ENCODE measurements around the gene CYBB.
"Not testable (repeated sequence)": the region's sequence is repeated elsewhere in the genome, so short reads cannot be mapped to it uniquely, and the experiment has no call there.

The CYBB gene

DNA sequence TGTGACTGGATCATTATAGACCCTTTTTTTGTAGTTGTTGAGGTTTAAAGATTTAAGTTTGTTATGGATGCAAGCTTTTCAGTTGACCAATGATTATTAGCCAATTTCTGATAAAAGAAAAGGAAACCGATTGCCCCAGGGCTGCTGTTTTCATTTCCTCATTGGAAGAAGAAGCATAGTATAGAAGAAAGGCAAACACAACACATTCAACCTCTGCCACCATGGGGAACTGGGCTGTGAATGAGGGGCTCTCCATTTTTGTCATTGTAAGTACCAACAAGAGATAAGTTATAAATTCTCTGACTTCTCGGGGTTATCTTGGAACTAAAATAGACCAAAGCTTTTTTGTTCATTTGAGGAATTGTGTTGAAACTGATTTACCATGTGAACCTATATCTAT is at the start of gene CYBB:
CYBB (plus strand) TSS at position 203 of the 400 bp plus-strand sequence; CDS start at position 222, 19 bp downstream.
- no peak for DNase-seq

DNA sequence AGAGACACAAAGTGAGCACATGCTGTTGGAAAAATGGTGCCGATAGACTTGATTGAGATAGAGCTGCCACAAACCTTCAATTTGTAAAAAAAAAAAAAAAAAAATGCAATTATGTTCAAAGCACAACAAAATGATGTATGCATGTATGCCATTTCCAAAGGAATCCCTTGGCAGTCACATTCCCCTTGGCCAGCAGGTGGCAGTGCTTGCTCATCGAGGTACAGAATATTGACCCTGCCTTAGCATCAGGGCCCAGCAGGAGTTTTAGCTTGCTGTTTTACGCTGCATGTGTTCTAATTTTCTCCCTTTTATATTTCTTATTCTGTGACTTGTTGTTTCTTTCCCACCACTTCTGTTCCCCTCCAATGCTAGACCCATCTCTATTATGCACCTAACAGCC is 34.5 kb upstream of the CYBB start:
- DNase-seq, result peak; percentile 80

DNA sequence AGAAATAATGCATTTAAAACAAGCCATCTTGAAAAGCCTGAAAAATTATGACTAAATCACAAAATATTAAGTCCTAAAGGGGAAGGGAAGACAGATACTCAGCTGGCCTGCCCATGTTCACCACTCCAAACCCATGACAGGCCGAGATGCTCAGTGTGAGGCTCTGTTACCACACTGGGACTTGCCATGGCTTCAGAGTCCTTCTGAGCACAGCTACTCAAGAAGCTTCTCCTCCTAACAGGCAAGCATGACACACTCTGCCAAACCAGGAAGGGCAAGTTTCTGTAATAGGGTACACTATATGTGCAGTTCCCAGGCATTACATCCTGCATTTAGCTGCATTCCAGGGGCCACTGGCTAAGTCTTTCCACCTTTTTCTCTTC is 34.0 kb upstream of the CYBB start:
- DNase-seq, result no peak

DNA sequence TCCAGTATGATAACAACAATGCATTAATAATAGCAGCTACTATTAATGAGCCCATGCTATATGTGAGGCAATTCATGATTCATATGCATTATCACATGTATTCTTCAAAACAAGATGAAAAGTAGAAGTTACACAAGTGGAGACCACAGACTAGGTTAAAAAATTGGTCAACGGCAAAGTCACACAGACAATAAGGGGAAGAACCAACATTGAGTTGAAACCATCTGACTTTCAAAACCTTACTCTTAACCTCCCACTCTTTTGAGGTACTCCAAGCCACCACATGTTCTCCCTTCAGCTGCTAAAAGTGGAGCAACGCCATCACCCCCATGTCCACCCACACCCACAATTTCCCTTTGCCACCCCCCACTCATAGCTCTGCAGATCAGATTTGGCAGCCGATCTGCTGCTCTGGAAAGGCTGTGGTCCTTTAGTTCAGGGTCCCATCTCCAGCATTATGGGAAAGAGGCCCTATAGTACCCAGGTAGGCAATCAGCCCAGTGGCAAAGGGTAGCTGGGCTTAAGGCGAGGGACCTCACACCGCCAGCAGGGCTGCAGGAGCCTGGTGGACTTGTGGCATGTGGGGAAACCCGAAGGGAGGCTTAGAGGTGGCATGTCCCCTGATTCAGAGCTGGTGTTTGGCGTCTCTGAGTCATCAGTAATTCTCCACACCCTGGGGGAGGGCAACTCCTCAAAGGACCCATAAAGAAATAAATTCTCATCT is 33.5 kb upstream of the CYBB start:
- DNase-seq, result peak; percentile 1

DNA sequence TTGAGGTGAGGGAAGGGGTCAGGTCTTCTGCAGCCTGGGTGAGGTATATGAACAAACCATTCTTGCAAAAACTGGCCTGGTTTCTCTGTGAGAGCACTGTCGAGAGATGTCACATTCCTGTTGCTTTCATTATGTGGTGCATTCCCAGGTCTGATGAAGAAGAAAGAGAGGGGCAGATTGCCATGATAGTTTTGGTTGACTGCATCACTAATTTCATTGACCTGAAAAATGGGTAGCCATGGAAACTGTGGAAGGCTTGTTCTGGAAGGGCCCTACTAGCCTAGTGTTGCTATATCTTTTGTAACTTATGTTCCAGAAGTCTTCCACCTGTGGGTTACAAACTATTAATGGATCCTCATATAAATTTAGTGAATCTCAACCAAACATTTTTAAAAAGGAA is 32.9 kb upstream of the CYBB start:
- no peak for DNase-seq

DNA sequence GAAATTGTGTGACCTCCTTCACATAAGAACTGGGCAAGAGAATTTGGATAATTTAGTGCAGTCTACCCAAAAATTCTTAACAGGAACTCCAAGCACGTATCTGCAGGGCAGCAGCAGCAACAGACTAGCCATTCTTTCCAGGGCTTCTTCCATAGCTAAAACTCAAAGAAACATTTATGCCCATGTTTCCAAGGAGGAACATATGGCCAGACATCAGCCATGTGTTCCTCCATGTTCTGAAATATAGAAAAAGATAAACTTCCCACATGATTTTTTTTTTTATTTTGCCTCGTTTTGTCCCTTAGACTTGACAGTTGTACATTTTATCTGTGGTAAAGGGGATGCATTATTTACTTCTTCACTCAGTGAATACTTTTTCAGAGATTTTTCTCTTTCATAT is 27.6 kb upstream of the CYBB start:
- DNase-seq, result no peak

DNA sequence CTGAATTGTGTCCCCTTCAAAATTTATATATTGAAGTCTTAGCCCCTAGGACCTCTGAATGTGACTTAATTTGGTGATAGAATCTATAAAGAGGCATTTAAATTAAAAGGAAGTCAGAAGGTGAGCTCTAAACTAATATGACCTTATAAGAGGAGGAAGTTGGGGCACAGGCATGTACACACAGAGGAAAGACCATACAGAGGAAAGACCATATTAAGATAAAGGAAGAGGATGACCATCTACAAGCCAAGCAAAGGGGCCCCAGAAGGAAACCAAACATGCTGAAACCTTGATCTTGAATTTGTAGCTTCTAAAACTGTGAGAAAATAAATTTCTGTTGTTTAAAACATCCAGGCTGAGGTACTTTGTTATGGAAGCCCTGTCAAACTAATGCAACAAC is 26.9 kb upstream of the CYBB start:
- DNase-seq, result peak; percentile 5

DNA sequence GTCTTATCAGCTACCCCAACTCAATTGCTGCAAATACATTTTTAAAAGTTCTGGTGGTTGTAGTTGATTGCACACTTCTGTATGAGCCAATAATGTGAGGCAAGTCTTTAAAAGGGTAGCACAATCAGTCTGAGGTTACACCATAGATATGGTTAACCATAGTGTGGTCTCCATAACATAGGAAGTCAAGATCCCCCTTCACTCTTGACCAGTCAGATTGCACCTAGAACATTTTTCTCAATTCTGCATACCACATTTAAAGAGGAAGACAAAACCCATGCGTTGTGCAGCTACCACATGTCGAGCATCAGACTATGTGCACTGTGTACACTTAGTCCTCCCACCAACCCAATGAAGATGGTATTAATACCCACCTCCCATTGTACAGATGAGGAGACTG is 26.5 kb upstream of the CYBB start:
- DNase-seq, result peak; percentile 5

DNA sequence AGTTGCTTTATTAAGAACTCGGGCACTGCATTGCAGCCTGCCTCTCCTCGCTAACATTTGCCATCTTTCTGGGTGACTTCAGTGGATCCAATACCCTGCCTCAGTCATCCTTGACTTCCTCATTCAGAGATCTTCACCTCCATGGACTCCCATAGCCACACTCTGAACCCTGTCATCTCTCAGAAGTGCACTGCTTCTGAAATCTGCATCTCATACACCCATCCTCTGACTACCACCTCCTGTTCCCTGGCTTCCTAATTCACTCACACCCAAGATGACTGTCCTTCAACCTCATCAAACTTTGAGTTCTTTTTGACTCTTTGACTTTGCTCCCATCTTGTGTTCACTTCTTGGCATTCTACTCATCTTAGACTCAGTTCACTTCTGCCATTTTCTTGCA is 25.3 kb upstream of the CYBB start:
- no peak for DNase-seq

DNA sequence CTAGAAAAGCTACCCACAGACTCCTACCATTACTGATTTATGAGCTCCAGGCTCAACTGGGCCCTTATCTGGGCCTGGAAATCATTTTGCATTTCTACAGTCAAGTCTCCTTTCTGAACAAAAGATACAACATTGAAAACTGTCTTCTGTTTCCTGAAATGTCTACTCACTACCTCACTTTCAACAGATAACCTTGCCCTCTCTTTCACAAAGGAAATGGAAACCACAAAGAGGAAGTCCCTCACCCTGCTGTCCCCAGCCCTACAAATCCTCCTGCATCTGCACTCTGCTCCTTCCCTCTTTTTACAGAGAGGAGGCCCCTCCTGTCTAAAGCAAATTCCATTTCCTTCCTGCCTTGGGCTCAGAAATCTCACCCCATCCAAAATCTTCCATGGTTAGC is 24.8 kb upstream of the CYBB start:
- DNase-seq, result peak; percentile 41

DNA sequence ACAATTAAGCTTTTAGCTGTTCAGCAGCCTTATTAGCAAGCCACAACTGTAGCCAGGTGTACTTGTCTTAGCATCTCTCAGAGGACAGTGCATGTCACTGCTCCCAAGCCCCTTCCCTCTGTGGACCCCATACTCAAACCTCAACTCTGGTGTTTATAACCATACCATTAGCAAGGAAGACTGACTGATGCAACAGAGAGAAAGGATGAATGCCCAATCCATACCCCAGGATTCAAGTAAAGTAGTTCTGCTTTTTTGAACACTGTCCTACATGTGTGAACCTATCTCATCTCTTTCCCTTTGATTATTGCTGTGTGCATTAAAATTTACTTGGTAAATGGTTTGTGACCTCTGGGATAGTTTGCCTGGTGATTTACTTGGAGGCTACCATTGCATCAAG is 22.8 kb upstream of the CYBB start:
- DNase-seq, result no peak

DNA sequence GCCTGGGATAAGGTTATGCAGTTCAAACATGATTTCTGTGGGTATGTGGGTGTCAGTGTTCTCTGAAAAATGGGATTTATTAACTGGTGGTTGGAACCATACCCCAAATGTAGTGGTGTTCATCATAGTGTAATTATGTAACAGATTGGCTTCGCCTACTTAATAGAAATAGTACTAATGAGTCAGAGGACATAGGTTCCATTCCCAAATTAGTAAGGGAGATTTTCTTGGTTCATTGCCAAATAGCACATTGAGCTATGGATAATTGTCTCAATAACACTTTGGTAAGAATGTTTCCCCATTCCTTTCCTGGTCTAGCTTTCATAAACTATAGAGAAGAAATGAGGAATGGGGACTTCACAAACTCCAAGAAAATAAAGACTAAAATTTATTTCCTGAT is 20.5 kb upstream of the CYBB start:
- no peak for DNase-seq

DNA sequence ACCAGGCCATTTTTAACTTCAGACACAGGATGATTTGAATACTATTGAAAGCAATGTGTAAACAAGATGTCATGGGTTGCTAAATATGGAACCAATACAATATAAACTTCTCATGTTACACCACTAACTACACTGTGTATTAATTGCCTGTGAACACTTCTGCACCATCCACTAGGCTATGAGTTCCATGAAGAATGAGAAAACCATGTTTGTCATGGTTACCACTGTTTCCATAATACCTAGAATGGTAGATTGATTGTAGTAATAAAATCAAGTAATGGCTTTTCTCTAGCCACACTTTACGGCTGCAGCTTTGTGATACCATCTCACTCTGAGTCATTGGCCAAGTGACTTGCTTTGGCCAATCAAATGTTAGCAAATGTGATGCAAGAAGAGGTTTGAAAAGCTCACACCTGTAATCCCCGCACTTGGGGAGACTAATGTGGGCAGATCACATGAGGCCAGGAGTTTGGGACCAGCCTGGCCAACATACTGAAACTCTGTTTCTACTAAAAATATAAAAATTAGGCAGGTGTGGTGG is 19.9 kb upstream of the CYBB start:
- no peak for DNase-seq

DNA sequence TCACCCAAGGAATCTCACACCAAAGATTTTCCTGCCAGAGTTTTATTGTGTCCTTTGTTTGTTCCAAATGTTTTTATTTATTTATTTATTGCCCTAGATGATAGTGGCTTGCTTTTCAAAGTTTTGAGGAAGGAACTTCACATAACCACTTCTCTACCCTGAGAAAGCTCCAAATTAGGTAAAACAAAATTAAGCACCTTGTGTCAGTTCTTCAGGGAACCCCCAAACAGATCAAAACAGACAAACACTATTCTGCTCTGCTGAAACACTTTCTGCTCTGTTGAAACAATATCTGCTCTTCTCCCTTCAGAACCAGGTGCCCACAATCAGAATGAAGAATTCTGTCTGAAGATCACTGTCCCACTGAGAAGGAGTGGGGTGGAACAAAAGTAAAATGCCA is 16.5 kb upstream of the CYBB start:
- no peak for DNase-seq

DNA sequence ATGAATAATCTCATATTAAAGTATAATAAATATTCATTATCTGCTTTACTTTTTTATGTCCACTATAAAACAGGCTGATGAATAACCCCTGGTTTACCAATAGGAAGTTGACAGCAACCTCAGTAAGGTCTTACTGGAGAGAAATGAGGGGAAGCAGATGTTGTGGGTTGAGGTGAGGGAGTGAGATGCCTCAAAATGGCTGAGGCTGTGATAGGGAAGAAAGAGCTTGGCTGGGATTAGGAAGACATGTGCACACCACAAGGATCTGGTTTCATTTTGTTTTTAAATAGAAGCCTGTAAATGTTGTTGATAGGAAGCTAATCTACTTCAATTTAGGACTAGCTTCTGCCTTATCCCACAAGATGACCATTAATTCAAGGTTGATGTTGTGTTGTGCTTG is 14.4 kb upstream of the CYBB start:
- DNase-seq, result no peak

DNA sequence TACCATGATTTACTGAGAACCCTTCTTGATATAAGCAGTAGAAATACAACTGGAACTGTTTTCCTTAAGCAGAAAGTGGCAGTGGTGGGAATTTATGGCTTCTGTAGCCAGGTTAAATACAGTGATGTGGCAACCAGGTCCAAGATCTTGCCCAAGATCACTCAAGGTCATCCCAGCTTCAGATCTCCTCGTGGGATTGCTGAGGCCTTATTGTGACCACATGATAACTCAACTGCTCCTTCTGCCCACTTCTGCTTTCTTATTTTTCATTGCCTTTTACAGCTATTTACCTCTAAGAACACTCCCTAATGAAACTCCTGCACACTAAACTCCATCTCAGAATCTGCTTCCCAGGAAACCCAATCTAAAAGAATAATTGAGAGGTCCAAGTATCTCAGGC is 12.4 kb upstream of the CYBB start:
- no peak for DNase-seq

DNA sequence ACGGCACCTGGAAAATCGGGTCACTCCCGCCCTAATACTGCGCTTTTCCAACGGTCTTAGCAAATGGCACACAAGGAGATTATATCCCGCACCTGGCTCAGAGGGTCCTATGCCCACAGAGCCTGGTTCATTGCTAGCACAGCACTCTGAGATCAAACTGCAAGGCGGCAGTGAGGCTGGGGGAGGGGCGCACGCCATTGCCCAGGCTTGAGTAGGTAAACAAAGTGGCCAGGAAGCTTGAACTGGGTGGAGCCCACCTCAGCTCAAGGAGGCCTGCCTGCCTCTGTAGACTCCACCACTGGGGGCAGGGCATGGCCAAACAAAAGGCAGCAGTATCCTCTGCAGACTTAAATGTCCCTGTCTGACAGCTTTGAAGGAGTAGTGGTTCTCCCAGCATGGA is 11.0 kb upstream of the CYBB start:
- not testable (repeated sequence) for DNase-seq

DNA sequence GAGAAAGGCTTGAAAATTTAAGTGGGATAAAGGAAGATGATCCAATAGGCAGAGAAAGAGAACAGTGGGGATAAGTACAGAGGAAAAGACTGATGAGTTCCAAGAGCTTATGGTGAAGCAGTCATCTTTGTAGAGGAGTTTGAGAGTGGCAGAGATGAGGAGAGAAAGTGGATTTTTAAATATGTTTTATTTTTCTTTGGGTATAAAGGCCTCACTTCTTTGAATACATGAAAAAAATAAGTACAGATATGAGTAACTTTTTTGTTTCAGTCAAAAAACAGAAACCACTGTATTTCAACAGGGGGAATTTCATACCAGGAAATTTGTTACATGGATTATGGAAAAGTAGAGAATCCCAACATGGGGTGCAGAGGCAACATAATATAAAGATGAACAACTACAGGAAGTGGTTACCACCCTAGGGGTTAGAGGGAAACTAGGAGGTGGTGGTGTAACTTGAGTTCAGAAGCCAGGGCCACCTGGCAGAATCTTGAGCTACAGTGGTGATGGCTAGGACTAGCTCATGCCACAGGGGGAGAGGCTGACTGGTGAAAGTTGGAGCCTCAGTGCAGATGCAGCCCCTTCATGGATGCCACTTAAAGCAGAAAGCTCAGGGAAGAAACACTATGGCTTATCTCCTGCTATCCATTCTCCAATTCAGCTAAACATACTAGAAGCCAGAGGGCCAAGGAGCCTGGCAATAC is 3.4 kb upstream of the CYBB start:
- DNase-seq, result no peak

DNA sequence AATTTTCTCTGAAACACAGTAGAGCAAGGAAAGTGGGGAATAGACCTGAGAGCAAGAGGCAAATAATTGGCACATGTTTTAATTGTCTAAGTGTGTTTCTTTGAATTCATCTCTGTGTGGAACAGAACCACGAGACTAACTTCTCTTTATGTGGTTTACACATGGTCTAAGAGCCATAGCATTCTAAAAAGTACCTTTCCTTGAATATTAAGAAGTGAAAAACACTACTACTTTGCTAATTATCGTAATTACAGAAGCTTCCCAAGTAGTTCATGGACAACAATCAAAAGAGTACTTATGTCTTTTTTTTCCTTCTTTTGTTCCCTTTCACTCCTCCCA is 2.9 kb upstream of the CYBB start:
- DNase-seq, result no peak

DNA sequence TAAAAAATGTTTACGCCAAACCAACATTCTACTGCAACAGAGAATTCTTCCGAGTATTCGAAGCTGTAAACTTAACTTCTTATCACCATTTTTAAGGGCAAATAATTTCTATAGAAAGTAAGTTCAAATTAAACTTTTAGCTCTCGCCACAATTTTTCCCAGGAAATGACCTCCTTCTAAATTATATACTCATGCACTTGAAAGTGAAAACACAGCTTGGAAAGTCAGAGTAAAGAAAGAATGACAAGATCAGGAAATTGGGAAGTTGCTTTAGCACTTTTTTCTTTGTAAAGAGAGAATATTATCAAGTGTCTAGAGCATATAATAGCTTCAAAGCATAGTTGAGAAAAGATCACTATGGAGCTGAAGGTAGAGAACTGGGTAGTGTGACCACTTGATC is 1.2 kb downstream of the CYBB start:
- DNase-seq, result no peak

DNA sequence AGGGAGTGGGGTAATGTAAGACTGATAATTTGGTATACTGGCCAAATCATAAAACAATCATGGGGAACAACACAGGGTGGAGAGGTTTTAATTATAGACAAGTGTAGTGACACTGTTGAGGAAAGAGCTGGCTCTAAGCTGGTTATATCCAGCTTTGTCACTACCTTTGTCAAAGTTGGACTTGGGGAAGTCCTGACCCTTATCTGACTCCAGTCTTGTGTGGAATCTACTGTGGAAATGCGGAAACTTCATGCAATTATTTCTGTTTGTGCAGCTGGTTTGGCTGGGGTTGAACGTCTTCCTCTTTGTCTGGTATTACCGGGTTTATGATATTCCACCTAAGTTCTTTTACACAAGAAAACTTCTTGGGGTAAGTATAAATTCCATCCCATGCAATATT is 2.0 kb downstream of the CYBB start:
- DNase-seq, result no peak

DNA sequence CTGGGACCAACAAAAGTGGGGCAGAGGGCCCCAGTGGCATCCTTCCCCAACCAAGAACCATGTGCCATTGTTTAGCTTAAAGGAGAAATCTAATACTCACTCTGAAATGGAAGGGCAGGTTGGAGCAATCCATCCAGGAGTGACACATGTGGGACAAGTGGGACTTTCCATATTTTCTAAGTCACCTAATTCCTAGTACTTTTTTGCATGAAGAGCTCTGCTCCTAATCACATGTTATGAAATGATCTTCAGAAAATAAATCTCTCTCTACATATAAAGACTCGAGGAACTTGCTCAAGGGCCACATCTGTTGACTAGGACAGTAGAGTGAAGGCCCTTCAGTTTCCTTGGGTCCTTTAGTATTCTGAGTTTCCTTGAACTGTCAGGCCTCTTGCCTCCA is 2.5 kb downstream of the CYBB start:
- DNase-seq, result no peak

DNA sequence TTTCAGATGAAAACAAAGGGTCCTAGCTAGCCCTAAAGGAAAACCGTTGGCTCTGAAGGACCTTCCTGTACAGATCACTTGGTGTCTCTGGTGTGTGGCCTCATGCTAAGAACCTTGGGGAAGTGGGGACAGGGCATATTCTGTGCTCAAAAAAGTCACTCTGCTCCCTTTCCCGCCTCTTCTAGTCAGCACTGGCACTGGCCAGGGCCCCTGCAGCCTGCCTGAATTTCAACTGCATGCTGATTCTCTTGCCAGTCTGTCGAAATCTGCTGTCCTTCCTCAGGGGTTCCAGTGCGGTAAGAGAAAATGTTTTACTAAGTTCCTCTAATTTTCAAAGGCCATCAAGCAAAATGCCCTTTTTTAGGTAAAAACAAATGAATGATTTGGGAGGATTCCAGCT is 3.4 kb downstream of the CYBB start:
- DNase-seq, result no peak

DNA sequence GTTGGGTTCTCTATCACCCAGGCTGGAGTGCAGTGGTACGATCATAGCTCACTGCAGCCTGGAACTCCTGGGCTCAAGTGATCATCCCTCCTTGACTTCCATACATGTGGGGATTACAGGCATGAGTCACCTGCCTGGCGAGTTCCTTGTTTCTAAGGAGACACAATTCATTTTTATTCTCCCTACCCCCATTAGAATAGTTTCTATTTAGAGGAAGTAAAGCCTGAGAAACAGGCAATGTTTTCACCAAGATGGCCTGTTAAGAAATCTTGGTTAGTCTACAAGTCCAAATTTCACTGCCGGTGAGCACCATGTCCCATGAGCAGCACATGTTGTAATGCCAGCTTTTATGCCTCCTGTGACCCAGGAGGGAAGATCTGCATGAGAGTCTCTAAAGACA is 5.7 kb downstream of the CYBB start:
- DNase-seq, result no peak
